Esophagus squamous epithelium (tissue), 4 donors: ENCODE data around the gene CPXM2.

Experiments used
- POLR2A ChIP-seq, 4 donors: fragments of 450-650 bp; IDR thresholded peaks; one replicate each; pipeline ENCODE4 v1.6.1; 2017; ENCODE audit warnings: antibody characterized with exemption in 4 of 4, mild to moderate bottlenecking in 4 of 4, moderate library complexity in 3 of 4
- TF ChIP-seq, protein P1 (sequence below), 6 experiments: fragments of 450-650 bp in 4 of 6; fragments of 200-600 bp in 2 of 6; sonication (generic) in 2 of 6; IDR thresholded peaks; one replicate each; pipeline ENCODE4 v1.5.1; 2016 to 2019; ENCODE audit warnings: antibody characterized with exemption in 6 of 6, mild to moderate bottlenecking in 4 of 6, moderate library complexity in 4 of 6

DNA sequence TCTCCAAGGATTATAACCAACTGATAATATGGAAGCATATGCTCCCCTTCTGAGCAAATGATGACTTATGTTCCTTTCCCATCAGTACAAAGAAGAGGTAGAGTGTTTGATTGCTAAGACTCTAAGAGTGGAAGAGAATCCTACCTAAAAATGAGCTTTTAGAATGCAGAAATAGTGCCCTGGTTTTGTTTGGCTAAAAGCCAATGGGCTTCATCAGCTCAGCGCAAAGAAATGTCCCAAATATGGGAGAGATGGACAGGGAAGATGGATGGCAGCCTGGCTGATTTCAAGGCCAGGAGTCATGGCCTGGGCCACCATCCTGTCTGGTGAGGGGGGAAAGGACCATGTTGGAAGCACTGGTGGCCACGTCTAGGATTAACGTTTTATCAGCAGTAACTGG, 165.2 kb downstream of the CPXM2 start:
- TF ChIP-seq, protein P1, sequence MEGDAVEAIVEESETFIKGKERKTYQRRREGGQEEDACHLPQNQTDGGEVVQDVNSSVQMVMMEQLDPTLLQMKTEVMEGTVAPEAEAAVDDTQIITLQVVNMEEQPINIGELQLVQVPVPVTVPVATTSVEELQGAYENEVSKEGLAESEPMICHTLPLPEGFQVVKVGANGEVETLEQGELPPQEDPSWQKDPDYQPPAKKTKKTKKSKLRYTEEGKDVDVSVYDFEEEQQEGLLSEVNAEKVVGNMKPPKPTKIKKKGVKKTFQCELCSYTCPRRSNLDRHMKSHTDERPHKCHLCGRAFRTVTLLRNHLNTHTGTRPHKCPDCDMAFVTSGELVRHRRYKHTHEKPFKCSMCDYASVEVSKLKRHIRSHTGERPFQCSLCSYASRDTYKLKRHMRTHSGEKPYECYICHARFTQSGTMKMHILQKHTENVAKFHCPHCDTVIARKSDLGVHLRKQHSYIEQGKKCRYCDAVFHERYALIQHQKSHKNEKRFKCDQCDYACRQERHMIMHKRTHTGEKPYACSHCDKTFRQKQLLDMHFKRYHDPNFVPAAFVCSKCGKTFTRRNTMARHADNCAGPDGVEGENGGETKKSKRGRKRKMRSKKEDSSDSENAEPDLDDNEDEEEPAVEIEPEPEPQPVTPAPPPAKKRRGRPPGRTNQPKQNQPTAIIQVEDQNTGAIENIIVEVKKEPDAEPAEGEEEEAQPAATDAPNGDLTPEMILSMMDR (IDR thresholded peaks at IDR 0.05), result no peak
- TF ChIP-seq POLR2A (IDR thresholded peaks at IDR 0.05), result no peak
